AG04450 (cell line): ENCODE data around the gene JMJD1C. TPM values are rescaled to one million over a fixed set of nuclear protein-coding genes. Genes with fewer than 3 reads are reported as not detected.

ENCODE experiments used
- CTCF ChIA-PET: fragments of 300-600, 350-600 bp; formaldehyde crosslinking; extraction: SDS; loops from one replicate; lab custom pipeline; 2022; ENCODE audit warnings: antibody characterized with exemption, inconsistent platforms; lab: Charles Lee
- POLR2A ChIA-PET: fragments of 350-600 bp; formaldehyde crosslinking; extraction: SDS; loops from one replicate; lab custom pipeline; 2021; ENCODE audit warnings: antibody characterized with exemption, inconsistent platforms; lab: Yijun Ruan, JAX
- DNase-seq: peaks from one replicate; pipeline ENCODE4 v3.0.0-alpha.2; 2011; ENCODE audit warnings: low read depth, low spot score
- H3K27ac ChIP-seq: one replicate; pipeline ENCODE4 v1.5.1; 2012; ENCODE audit warnings: low read depth, low read length, control low read depth
- H3K27me3 ChIP-seq: one replicate; pipeline ENCODE4 v1.6.0; 2012; ENCODE audit warnings: low read length; ENCODE audit not compliant: control insufficient read depth, insufficient read depth
- H3K4me3 ChIP-seq: 2 replicates; pipeline ENCODE4 v1.5.1; 2011; ENCODE audit warnings: mild to moderate bottlenecking, low read depth, low read length, control low read depth
- H3K9me3 ChIP-seq: 2 replicates; pipeline ENCODE4 v1.5.1; 2012; ENCODE audit warnings: low read length; ENCODE audit not compliant: control insufficient read depth, insufficient read depth
- polyA plus RNA-seq: library from polyadenylated mRNA; depleted of rRNA; stranded (reverse); fragments of >200 nt; gene quantifications from 2 replicates; pipeline ENCODE4 v1.2.3, GENCODE V29; 2011
- TF ChIP-seq, protein P1 (sequence below): IDR thresholded peaks from 2 replicates; pipeline ENCODE4 v1.5.1; 2011; ENCODE audit warnings: low read depth, low read length, control low read depth, inconsistent platforms

JMJD1C gene
- polyA plus RNA-seq, 1 experiment, result 45.0 TPM

DNA sequence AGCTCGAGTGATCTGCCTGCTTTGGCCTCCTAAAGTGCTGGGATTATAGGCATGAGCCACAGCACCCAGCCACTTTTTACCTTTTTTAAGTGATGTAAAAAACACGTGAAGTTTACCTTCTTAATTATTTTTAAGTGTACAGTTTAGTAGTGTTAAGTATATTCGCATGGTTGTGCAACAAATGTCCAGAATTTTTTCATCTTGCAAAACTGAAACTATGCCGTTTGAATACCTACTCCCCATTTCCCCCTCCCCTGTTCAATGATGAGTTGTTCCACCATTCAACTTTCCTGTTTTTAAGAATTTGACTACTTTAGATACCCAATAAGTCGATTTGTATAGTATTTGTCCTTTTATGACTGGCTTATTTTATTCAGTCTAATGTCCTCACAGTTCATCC, 321.8 kb downstream of the JMJD1C start:
- POLR2A ChIA-PET, result no interaction called here

DNA sequence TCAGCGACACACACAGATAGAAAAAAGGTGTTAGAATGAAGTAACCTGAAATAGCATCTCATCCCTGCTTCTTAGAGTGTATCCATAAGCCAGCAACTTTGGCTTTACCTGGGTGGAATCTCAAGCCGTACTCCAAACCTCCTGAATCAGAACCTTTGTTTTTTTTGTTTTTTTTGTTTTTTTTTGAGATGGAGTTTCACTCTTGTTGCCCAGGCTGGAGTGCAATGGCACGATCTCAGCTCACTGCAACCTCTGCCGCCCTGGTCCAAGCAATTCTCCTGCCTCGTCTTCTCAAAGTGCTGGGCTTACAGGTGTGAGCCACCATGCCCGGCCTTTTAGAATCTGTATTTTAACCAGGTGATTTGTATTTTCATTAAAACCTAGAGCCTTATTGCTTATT, 323.6 kb downstream of the JMJD1C start:
- H3K27ac ChIP-seq, result no peak overlapping the region

More for the DNA sequence above, 321.8 kb downstream of the JMJD1C start:
- no peak overlapping the region for H3K4me3 ChIP-seq
- no peak overlapping the region for H3K27ac ChIP-seq
- no peak for DNase-seq
- CTCF ChIA-PET, result interaction anchor here (0.7 to 3.6 kb wide), 2 partner anchors 14 to 485 kb away, joined by 3 to 36 read pairs; no protein-coding TSS in a partner anchor
- no peaks in the 10 kb centered on the region for H3K27me3 ChIP-seq
- no peaks in the 10 kb centered on the region; the same call in 1 of the 2 replicates for H3K9me3 ChIP-seq
- TF ChIP-seq, protein P1, sequence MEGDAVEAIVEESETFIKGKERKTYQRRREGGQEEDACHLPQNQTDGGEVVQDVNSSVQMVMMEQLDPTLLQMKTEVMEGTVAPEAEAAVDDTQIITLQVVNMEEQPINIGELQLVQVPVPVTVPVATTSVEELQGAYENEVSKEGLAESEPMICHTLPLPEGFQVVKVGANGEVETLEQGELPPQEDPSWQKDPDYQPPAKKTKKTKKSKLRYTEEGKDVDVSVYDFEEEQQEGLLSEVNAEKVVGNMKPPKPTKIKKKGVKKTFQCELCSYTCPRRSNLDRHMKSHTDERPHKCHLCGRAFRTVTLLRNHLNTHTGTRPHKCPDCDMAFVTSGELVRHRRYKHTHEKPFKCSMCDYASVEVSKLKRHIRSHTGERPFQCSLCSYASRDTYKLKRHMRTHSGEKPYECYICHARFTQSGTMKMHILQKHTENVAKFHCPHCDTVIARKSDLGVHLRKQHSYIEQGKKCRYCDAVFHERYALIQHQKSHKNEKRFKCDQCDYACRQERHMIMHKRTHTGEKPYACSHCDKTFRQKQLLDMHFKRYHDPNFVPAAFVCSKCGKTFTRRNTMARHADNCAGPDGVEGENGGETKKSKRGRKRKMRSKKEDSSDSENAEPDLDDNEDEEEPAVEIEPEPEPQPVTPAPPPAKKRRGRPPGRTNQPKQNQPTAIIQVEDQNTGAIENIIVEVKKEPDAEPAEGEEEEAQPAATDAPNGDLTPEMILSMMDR, result no peak

DNA sequence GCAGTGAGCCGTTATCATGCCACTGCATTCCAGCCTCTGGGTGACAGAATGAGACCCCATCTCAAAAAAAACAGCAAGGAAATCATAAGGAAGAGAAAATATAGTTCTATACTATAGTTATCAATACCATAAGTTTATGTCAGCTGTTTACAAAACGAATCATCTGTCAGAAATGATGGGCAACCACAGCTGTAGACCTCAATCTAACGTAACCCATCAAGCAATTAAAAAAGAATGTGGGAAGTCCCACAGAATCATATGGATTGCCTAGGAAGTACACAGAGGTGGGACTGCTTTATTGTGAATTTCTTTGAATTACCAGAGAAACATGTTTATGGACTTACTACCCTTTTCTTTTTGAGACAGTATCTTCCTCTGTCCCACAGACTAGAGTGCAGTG, 325.7 kb downstream of the JMJD1C start:
- no peak for DNase-seq
- H3K4me3 ChIP-seq, result no peak overlapping the region
- POLR2A ChIA-PET, result no interaction called here
- H3K27me3 ChIP-seq, result no peaks in the 10 kb centered on the region
- no peak overlapping the region for H3K27ac ChIP-seq
- no peaks in the 10 kb centered on the region; the same call in 1 of the 2 replicates for H3K9me3 ChIP-seq
- CTCF ChIA-PET, result interaction anchor here (1.4 kb wide), 1 partner anchor 18 kb away, joined by 3 read pairs; no protein-coding TSS in a partner anchor
- TF ChIP-seq, protein P1, result no peak

More for the DNA sequence above, 323.6 kb downstream of the JMJD1C start:
- ChIA-PET CTCF (interaction anchor here (1.1 to 1.9 kb wide), 3 partner anchors 16 to 531 kb away, joined by 4 to 13 read pairs (median 5); no protein-coding TSS in a partner anchor), POLR2A (no interaction called here)
- no peak for DNase-seq
- TF ChIP-seq, protein P1, result no peak
- Histone ChIP-seq H3K4me3 (no peak overlapping the region), H3K27me3 (no peaks in the 10 kb centered on the region), H3K9me3 (no peaks in the 10 kb centered on the region; the same call in 1 of the 2 replicates)

DNA sequence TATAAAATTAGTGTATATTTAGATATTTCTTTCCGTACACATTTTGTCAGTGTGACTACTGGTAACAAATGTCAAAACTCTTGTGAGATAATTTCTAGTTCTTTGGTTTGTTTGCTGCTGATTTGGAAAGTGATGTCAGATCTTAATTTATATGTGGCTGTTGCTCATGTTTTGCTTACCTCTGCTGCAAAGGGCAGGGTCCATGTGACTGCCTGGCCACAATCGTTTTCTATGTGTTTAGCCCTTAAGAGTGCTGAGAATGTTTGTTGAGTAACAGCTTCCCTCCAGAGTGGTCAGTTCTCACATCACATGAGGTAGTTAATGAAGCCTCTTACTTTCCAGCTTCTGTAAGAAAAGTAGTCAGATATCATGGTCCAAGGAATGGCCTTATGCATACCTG, 328.5 kb downstream of the JMJD1C start:
- no peak for DNase-seq
- Histone ChIP-seq H3K27ac (no peak overlapping the region), H3K4me3 (no peak overlapping the region), H3K27me3 (no peaks in the 10 kb centered on the region), H3K9me3 (peaks cover 6% of the 10 kb centered on the region; the same call in 1 of the 2 replicates)
- TF ChIP-seq, protein P1, result no peak
- ChIA-PET POLR2A (interaction anchor here (0.6 kb wide), 1 partner anchor 130 kb away, joined by 7 read pairs; no protein-coding TSS in a partner anchor), CTCF (interaction anchor here (1.2 to 2.4 kb wide), 4 partner anchors 21 to 700 kb away, joined by 3 to 15 read pairs (median 4); no protein-coding TSS in a partner anchor)
